Endothelial cell (in vitro differentiated cells): ENCODE results near the gene CMTM8. TPM values are rescaled to one million over a fixed set of nuclear protein-coding genes. Genes with fewer than 3 reads are reported as not detected.

ENCODE experiments used
- DNase-seq: peaks from one replicate; pipeline ENCODE4 v3.0.0; 2021; ENCODE audit warnings: low spot score
- H3K27ac Mint-ChIP-seq: one replicate; pipeline ENCODE4 v1.8.0; 2021; ENCODE audit warnings: mixed read lengths, inconsistent platforms; ENCODE audit not compliant: unreplicated experiment
- H3K27me3 Mint-ChIP-seq: one replicate; pipeline ENCODE4 v1.8.0; 2021; ENCODE audit warnings: mild to moderate bottlenecking, moderate library complexity, mixed read lengths, inconsistent platforms; ENCODE audit not compliant: unreplicated experiment
- H3K36me3 Mint-ChIP-seq: one replicate; pipeline ENCODE4 v1.8.0; 2021; ENCODE audit warnings: mild to moderate bottlenecking, low read depth, mixed read lengths, inconsistent platforms; ENCODE audit not compliant: unreplicated experiment
- H3K4me1 Mint-ChIP-seq: one replicate; pipeline ENCODE4 v1.8.0; 2021; ENCODE audit warnings: mild to moderate bottlenecking, mixed read lengths, inconsistent platforms; ENCODE audit not compliant: unreplicated experiment
- H3K4me3 Mint-ChIP-seq: one replicate; pipeline ENCODE4 v1.8.0; 2021; ENCODE audit warnings: mild to moderate bottlenecking, mixed read lengths, inconsistent platforms; ENCODE audit not compliant: unreplicated experiment
- H3K9me3 Mint-ChIP-seq: one replicate; pipeline ENCODE4 v1.8.0; 2021; ENCODE audit warnings: mixed read lengths, inconsistent platforms; ENCODE audit not compliant: unreplicated experiment
- total RNA-seq: library from RNA; stranded (reverse); fragmentation: NEBNext Ultra II Directional; extraction: Animal tissue kit (Norgen Biotek cat#: 25700); gene quantifications from one replicate; pipeline ENCODE4 v1.2.1, GENCODE V29; 2021; ENCODE audit not compliant: unreplicated experiment
- TF ChIP-seq, protein P1 (sequence below): fragments of 200-600 bp; sonication (generic); IDR thresholded peaks from one replicate; pipeline ENCODE4 v1.5.0; 2021; ENCODE audit warnings: antibody characterized with exemption; ENCODE audit not compliant: unreplicated experiment

Gene CMTM8
- total RNA-seq, 1 donor from 2014 or later: 16.2 TPM

DNA sequence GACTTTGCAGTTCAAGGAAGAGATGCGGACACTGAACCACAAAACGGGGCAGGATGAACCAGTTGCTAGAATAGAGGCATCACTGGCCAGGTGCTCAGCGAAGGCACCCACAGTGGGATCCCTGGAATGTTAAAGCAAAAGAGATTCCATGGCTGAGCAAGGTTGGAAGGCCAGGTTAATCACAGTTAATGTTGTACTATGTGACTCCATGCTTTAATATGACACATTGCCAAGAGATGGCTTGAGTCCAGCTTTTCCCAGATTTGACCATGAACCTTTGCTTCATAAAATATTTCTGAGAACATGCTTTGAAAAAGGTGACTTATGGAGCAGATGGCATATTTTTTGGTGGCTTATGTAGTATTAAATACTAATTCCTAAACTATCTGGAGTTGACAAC is 77.0 kb downstream of the CMTM8 start:
- DNase-seq: no peak
- H3K4me1 Mint-ChIP-seq: peaks cover 42% of the 10 kb centered on the region
- TF ChIP-seq, protein P1, sequence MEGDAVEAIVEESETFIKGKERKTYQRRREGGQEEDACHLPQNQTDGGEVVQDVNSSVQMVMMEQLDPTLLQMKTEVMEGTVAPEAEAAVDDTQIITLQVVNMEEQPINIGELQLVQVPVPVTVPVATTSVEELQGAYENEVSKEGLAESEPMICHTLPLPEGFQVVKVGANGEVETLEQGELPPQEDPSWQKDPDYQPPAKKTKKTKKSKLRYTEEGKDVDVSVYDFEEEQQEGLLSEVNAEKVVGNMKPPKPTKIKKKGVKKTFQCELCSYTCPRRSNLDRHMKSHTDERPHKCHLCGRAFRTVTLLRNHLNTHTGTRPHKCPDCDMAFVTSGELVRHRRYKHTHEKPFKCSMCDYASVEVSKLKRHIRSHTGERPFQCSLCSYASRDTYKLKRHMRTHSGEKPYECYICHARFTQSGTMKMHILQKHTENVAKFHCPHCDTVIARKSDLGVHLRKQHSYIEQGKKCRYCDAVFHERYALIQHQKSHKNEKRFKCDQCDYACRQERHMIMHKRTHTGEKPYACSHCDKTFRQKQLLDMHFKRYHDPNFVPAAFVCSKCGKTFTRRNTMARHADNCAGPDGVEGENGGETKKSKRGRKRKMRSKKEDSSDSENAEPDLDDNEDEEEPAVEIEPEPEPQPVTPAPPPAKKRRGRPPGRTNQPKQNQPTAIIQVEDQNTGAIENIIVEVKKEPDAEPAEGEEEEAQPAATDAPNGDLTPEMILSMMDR: no peak
- no peaks in the 10 kb centered on the region for H3K36me3 Mint-ChIP-seq
- no peak overlapping the region for H3K27ac Mint-ChIP-seq
- no peaks in the 10 kb centered on the region for H3K9me3 Mint-ChIP-seq
- no peak overlapping the region for H3K4me3 Mint-ChIP-seq
- H3K27me3 Mint-ChIP-seq: peaks cover 1% of the 10 kb centered on the region

DNA sequence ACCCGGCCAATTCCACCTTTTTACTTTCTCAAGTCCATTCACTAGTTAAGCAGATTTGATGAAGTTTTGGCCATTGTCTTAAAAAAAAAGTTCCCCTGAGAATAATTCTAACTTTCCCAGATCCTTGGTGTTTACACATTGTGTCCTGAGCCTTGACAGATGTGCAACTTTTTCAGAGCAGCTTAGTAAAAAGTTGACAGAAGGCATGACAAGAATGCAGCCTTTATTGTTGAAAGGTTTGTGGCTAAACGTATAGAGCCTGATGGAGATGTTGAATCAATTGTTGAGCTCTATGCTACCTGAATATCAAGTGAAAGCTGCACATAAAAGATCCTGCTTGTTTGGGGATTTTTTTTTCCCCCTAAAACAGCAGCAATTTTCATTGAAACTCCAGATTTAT is 77.8 kb downstream of the CMTM8 start:
- no peak for DNase-seq
- peaks cover 44% of the 10 kb centered on the region for H3K4me1 Mint-ChIP-seq

DNA sequence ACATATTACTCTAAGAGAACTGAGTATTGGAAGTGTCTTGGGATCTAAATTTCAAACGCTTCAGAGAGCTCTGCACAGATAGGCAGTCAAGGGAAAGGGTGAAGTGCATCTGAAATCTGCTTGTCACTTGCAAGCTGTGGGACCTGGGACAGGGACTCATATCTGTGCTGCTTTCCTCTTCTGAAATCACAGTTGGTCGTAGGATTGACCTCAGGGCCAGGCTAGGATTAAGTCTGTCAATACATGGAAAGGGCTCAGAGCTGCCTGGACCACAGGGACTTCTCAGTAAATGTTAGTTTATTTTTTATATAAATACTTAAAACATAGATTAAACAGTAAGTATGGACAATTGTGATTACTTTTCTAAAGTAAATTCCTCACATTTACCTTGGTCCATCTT is 78.5 kb downstream of the CMTM8 start:
- H3K27ac Mint-ChIP-seq: no peak overlapping the region
- H3K4me1 Mint-ChIP-seq: peaks cover 40% of the 10 kb centered on the region
- H3K4me3 Mint-ChIP-seq: no peak overlapping the region
- H3K36me3 Mint-ChIP-seq: no peaks in the 10 kb centered on the region
- H3K27me3 Mint-ChIP-seq: peaks cover 1% of the 10 kb centered on the region
- TF ChIP-seq, protein P1: no peak
- no peaks in the 10 kb centered on the region for H3K9me3 Mint-ChIP-seq
- DNase-seq: no peak

More for the DNA sequence above, 77.8 kb downstream of the CMTM8 start:
- Mint-ChIP-seq H3K36me3 (no peaks in the 10 kb centered on the region), H3K27me3 (peaks cover 1% of the 10 kb centered on the region), H3K27ac (no peak overlapping the region), H3K9me3 (no peaks in the 10 kb centered on the region), H3K4me3 (no peak overlapping the region)
- TF ChIP-seq, protein P1: no peak

DNA sequence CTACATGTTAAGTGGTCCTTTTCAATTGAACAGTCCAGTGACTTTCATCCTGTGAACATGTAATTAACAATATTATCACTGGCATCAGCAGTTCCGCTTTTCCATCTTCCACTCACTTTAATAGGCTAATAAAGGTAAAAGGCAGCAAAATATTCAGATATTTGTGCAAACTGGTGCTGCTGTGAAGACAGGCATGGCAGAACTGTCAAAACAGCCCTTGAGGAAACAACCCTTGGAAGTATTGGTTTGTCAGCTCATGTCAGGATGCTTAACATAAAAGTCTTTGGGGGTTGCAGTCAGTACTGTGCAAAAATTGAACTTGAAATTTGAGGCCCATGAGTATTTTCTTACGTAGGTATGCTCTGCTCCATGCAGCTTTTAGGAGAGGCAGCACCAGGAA is 81.1 kb downstream of the CMTM8 start:
- H3K27ac Mint-ChIP-seq: no peak overlapping the region

DNA sequence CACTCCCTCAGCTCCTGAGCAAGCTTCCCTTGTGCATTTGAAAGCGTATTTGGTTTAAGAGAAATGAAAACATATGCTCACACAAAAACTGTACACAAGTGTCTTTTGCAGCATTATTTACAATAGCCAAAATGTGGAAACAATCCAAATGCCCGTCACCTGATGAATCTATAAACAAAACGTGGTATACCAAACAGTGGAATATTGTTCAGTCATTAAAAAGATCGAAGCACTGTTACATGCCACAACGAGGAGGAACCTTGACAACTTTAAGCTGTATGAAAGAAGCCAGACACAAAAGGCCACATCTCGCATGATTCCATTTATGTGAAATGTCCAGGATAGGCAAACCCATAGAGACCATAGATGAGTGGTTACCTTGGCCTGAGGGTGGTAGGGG is 81.6 kb downstream of the CMTM8 start:
- TF ChIP-seq, protein P1: no peak
- no peak for DNase-seq
- peaks cover 1% of the 10 kb centered on the region for H3K27me3 Mint-ChIP-seq
- H3K9me3 Mint-ChIP-seq: no peaks in the 10 kb centered on the region
- H3K4me3 Mint-ChIP-seq: no peak overlapping the region
- H3K27ac Mint-ChIP-seq: peak overlapping the region; percentile 44
- H3K36me3 Mint-ChIP-seq: no peaks in the 10 kb centered on the region
- H3K4me1 Mint-ChIP-seq: peaks cover 41% of the 10 kb centered on the region

More for the DNA sequence above, 81.1 kb downstream of the CMTM8 start:
- Mint-ChIP-seq H3K4me3 (no peak overlapping the region), H3K4me1 (peaks cover 40% of the 10 kb centered on the region), H3K36me3 (no peaks in the 10 kb centered on the region), H3K9me3 (no peaks in the 10 kb centered on the region), H3K27me3 (peaks cover 1% of the 10 kb centered on the region)
- TF ChIP-seq, protein P1: no peak
- DNase-seq: no peak
